Measurements from ENCODE around the gene MDH1. TPM values are rescaled to one million over a fixed set of nuclear protein-coding genes. Genes with fewer than 3 reads are reported as not detected.
"Not testable (repeated sequence)": the region's sequence is repeated elsewhere in the genome, so short reads cannot be mapped to it uniquely, and the experiment has no call there.

Gene MDH1
- total and polyA plus RNA-seq, 9 of the 15 experiments (the other 6 are each of a cell fraction or from before 2014, with no cell fraction given): 191 to 1,225 (median 284) TPM

DNA sequence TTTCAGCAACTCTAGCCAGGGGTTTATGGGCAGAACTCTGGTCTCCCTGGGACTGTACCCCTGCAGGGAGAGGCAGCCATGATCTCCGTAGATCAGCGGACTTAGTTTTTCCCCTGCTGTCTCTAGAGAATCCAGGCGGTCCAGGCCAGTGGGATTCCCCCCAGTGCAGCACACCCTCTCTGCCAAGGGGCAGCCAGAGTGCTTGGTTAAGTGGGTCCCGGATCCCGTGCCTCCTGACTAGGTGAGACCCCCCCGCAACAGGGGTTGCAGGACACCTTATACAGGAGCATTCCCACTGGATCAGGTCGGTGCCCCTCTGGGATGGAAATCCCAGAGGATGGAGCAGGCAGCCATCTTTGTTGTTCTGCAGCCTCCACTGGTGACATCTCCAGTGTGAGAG is 33.5 kb upstream of the MDH1 start:
- Histone ChIP-seq H4K20me1 (replicated peaks; ENCODE audit: control insufficient read depth, insufficient read depth, low read length) (no peaks in the 10 kb centered on the region), H3K9me3 (replicated peaks; ENCODE audit: control insufficient read depth, insufficient read depth, low read depth, low read length) (no peaks in the 10 kb centered on the region; the same call in 1 of the 2 replicates), H3K4me3 (no peak overlapping the region), H2AFZ (ENCODE audit: low read depth, low read length) (no peak overlapping the region), H3K27me3 (ENCODE audit: control insufficient read depth in 2 of 2, insufficient read depth in 2 of 2, low read length in 2 of 2) (no peaks in the 10 kb centered on the region), H3K4me2 (ENCODE audit: insufficient read depth, low read length) (no peak overlapping the region), H3K27ac (ENCODE audit: extremely low read depth, low read depth, low read length) (no peak overlapping the region), H3K4me1 (replicated peaks in 1 of 2; ENCODE audit: control insufficient read depth in 2 of 2, insufficient read depth in 2 of 2, low read length in 2 of 2) (no peaks in the 10 kb centered on the region), H3K9ac (ENCODE audit: insufficient read depth in 1 of 2, low read depth in 2 of 2, low read length in 2 of 2) (no peak overlapping the region), H3K36me3 (ENCODE audit: control insufficient read depth, insufficient read depth, low read length) (no peaks in the 10 kb centered on the region), H3K79me2 (ENCODE audit: control insufficient read depth, insufficient read depth, low read length) (no peaks in the 10 kb centered on the region), H3K9me1 (ENCODE audit: control insufficient read depth, insufficient read depth, low read length) (no peaks in the 10 kb centered on the region)
- no TSS peak for BruUV-seq (replicated peaks)
- ATAC-seq (no peak), FAIRE-seq (no peak), DNase-seq (ENCODE audit: extremely low read depth in 1 of 4, low spot score in 3 of 4) (no peak)
- POLR2A ChIA-PET: no interaction called here
- WGBS (ENCODE audit: insufficient coverage, low coverage, missing lambda C conversion rate): 8% methylated on average over 7 of the region's 7 CpGs
- in situ Hi-C loops (cut with MboI) (no loop called here), intact Hi-C loops (cut with micrococcal nuclease) (no loop called here)
- no peak for TF ChIP-seq NONO (IDR thresholded peaks at IDR 0.05; ENCODE audit: low read depth in 2 of 2, low read length in 1 of 2)
- TF ChIP-seq ILK (tag; IDR thresholded peaks at IDR 0.05; ENCODE audit: borderline replicate concordance, low read depth): no peak
- CTCF ChIA-PET (ENCODE audit: low intra/inter-chr PET ratio): no interaction called here

DNA sequence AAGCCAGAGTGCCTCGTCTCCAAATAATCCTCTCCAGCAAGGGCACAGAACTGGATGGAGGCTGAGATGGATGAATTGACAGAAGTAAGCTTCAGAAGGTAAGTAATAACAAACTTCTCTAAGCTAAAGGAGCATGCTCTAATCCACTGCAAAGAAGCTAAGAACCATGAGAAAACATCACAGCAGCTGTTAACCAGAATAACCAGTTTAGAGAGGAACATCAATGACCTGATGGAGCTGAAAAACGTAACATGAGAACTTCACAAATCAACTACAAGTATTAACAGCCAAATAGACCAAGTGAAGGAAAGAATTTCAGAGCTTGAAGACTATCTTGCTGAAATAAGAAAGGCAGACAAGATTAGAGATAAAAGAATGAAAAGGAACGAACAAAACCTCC is 32.8 kb upstream of the MDH1 start:
- FAIRE-seq: no peak
- POLR2A ChIA-PET: no interaction called here

DNA sequence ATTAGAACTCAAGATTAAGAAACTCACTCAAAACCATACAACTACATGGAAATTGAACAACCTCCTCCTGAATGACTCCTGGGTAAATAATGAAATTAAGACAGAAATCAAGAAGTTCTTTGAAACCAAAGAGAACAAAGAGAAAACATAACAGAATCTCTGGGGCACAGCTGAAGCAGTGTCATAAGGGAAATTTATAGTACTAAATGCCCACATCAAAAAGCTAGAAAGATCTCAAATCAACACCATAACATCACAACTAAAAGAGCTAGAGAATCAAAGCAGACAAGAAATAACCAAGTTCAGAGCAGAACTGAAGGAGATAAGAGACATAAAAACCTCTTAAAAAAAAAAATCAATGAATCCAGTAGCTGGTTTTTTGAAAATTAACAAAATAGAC is 30.9 kb upstream of the MDH1 start:
- ATAC-seq; DNase-seq (ENCODE audit: extremely low read depth in 1 of 4, low spot score in 3 of 4); H3K9ac ChIP-seq (ENCODE audit: insufficient read depth in 1 of 2, low read depth in 2 of 2, low read length in 2 of 2); CTCF ChIA-PET (ENCODE audit: low intra/inter-chr PET ratio); BruUV-seq (replicated peaks); FAIRE-seq; H3K27me3 ChIP-seq (ENCODE audit: control insufficient read depth in 2 of 2, insufficient read depth in 2 of 2, low read length in 2 of 2); H3K79me2 ChIP-seq (ENCODE audit: control insufficient read depth, insufficient read depth, low read length); in situ Hi-C loops (cut with MboI); H3K36me3 ChIP-seq (ENCODE audit: control insufficient read depth, insufficient read depth, low read length); H3K27ac ChIP-seq (ENCODE audit: extremely low read depth, low read depth, low read length); H3K9me1 ChIP-seq (ENCODE audit: control insufficient read depth, insufficient read depth, low read length); H3K4me2 ChIP-seq (ENCODE audit: insufficient read depth, low read length); H3K9me3 ChIP-seq (replicated peaks; ENCODE audit: control insufficient read depth, insufficient read depth, low read depth, low read length); H4K20me1 ChIP-seq (replicated peaks; ENCODE audit: control insufficient read depth, insufficient read depth, low read length); H3K4me3 ChIP-seq; H2AFZ ChIP-seq (ENCODE audit: low read depth, low read length); intact Hi-C loops (cut with micrococcal nuclease); H3K4me1 ChIP-seq (replicated peaks in 1 of 2; ENCODE audit: control insufficient read depth in 2 of 2, insufficient read depth in 2 of 2, low read length in 2 of 2): not testable (repeated sequence)
- POLR2A ChIA-PET: interaction anchor here (1.7 kb wide), 1 partner anchor 12 kb away, joined by 6 read pairs; no protein-coding TSS in a partner anchor

More for the DNA sequence above, 32.8 kb upstream of the MDH1 start:
- intact Hi-C loops (cut with micrococcal nuclease): no loop called here
- Histone ChIP-seq H3K9me3 (replicated peaks; ENCODE audit: control insufficient read depth, insufficient read depth, low read depth, low read length) (no peaks in the 10 kb centered on the region; the same call in 1 of the 2 replicates), H3K27me3 (ENCODE audit: control insufficient read depth in 2 of 2, insufficient read depth in 2 of 2, low read length in 2 of 2) (no peaks in the 10 kb centered on the region), H2AFZ (ENCODE audit: low read depth, low read length) (no peak overlapping the region), H4K20me1 (replicated peaks; ENCODE audit: control insufficient read depth, insufficient read depth, low read length) (no peaks in the 10 kb centered on the region), H3K79me2 (ENCODE audit: control insufficient read depth, insufficient read depth, low read length) (no peaks in the 10 kb centered on the region), H3K4me3 (no peak overlapping the region), H3K4me2 (ENCODE audit: insufficient read depth, low read length) (no peak overlapping the region), H3K4me1 (replicated peaks in 1 of 2; ENCODE audit: control insufficient read depth in 2 of 2, insufficient read depth in 2 of 2, low read length in 2 of 2) (no peaks in the 10 kb centered on the region), H3K9me1 (ENCODE audit: control insufficient read depth, insufficient read depth, low read length) (no peaks in the 10 kb centered on the region), H3K36me3 (ENCODE audit: control insufficient read depth, insufficient read depth, low read length) (no peaks in the 10 kb centered on the region), H3K9ac (ENCODE audit: insufficient read depth in 1 of 2, low read depth in 2 of 2, low read length in 2 of 2) (no peak overlapping the region), H3K27ac (ENCODE audit: extremely low read depth, low read depth, low read length) (no peak overlapping the region)
- 15% methylated on average over 3 of the region's 3 CpGs for WGBS (ENCODE audit: insufficient coverage, low coverage, missing lambda C conversion rate)
- CTCF ChIA-PET (ENCODE audit: low intra/inter-chr PET ratio): no interaction called here
- BruUV-seq (replicated peaks): no TSS peak
- DNase-seq (ENCODE audit: extremely low read depth in 1 of 4, low spot score in 3 of 4): no peak
- no peak for TF ChIP-seq ELF4 (CRISPR knock-in tag; IDR thresholded peaks at IDR 0.05)
- TF ChIP-seq, protein P1, sequence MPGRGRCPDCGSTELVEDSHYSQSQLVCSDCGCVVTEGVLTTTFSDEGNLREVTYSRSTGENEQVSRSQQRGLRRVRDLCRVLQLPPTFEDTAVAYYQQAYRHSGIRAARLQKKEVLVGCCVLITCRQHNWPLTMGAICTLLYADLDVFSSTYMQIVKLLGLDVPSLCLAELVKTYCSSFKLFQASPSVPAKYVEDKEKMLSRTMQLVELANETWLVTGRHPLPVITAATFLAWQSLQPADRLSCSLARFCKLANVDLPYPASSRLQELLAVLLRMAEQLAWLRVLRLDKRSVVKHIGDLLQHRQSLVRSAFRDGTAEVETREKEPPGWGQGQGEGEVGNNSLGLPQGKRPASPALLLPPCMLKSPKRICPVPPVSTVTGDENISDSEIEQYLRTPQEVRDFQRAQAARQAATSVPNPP (IDR thresholded peaks at IDR 0.05; ENCODE audit: borderline replicate concordance, insufficient read depth, insufficient read length): no peak
- no peak for TF ChIP-seq ZNF778 (CRISPR knock-in tag; IDR thresholded peaks at IDR 0.05)
- TF ChIP-seq NR1H2 (CRISPR knock-in tag; IDR thresholded peaks at IDR 0.05): no peak
- no peak for TF ChIP-seq TAF9B (IDR thresholded peaks at IDR 0.05; ENCODE audit: partially characterized antibody)
- no peak for TF ChIP-seq HDAC3 (IDR thresholded peaks at IDR 0.05; ENCODE audit: borderline replicate concordance, partially characterized antibody)
- TF ChIP-seq ZNF780A (CRISPR knock-in tag; IDR thresholded peaks at IDR 0.05): no peak
- no peak for TF ChIP-seq EP300 (IDR thresholded peaks at IDR 0.05; ENCODE audit: low read length)
- no peak for TF ChIP-seq DDX20 (tag; IDR thresholded peaks at IDR 0.05; ENCODE audit: low read depth)
- no peak for TF ChIP-seq ZKSCAN8 (CRISPR knock-in tag; IDR thresholded peaks at IDR 0.05)
- no peak for ATAC-seq
- in situ Hi-C loops (cut with MboI): no loop called here

All from K562 (cell line).